Activated effector memory CD4-positive, alpha-beta T cell treated with anti-CD3 and anti-CD28 coated beads, Interleukin-2, amount 50 U/mL, for 16 hours (primary cell): ENCODE results near the gene ALG14.

Experiments
- DNase-seq: peaks from one replicate; pipeline ENCODE4 v3.0.0-alpha.2; 2020

The ALG14 gene

DNA sequence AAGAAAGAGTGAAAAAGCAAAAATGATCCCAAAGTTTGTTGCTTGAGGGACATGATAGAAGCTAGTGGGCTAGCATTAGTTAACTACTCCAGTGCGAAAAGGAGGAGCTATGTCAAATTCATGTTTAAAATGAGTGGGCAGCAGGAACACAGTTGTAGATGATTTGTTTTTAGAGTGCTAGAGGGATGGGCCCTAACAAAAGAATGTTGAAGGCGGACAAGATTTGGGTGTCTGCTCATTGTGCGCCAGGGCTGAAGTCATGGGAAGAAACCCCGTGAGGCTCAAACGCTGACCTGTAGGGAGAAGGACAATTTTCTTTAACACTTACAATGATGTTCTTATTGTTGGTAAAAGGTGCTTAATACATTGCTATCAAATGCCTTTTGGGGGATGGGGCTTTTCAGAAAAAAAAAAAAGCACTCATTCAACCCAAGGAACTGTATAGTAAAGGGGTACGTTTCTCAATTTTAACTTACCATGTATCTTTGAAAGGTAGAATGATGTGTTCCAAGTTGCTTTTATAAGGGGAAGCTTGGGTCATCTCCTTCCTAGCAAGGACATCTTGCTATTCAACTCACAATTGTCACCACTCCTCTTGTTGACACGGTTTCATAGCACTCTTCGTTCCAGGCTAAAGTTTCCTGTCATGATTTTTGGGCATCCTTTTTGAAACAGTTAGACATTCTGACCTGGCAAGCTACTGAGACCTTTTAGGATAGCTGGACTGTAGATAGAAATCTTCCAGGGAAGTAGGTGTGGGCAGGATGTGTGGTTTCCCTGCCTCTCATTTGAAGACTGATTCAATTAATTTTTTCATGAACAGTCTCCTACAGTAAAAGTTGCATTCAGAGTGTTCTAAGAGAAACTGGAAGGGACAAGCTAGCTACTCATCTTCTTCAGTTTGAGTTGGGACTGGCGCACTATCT lies 92.8 kb downstream of the ALG14 start:
- no peak for DNase-seq

DNA sequence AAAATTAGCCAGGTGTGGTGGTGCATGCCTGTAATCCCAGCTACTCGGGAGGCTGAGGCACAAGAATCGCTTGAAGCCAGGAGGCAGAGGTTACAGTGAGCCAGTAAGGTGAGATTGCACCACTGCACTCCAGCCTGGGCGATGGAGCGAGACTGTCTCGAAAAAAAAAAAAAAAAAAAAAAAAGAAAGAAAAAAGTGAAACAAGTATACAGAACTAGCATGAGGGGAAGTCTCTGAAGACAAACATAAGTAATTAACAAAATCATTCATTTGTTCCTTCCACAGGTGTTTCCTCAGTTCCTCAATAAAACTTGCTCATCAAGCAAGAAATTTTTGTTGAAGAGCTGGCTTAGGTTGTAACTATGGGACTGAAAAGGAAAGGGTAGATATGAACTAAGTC lies 93.6 kb downstream of the ALG14 start:
- DNase-seq, result no peak

DNA sequence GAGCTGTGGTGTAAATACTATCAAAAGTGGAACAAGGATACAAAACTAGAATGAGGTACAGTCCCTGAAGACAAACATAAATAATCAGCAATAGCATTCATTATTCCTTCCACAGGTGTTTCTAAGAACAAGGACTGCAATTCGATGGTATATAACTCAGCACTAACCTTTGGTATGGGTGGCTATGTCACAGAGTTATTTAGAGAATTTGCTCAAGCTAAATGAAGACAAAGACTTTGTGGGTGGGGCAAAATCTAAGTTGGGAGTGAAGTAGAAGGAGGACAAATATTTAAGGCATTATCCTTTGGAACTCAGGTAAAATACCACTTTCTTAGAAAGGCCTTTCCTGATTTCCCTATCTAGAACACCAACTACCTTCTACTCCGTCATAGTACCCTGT lies 94.3 kb downstream of the ALG14 start:
- DNase-seq, result no peak

DNA sequence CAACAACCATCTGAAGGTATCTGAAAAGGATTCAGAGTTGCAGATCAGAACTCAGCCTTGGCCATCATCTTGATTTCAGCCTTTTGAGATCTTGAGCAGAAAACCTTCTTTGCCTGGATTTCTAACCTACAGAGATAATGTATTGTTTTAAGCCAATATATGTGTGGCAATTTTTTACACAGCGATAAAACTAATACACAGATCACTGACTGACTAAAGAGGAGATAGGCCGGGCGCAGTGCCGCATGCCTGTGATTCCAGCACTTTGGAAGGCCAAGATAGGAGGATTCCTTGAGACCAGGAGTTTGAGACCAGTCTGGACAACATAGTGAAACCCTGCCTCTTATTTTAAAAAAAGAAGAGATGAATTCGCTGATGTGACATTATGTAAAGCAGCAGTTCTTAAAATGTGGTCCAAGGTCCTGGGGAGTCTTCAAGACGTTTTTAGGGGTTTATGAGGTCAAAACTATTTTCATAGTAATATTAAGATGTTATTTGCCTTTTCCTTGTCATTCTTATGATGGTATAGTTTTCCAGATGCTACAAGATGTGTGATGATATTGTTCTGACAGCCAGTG lies 95.7 kb downstream of the ALG14 start:
- DNase-seq, result no peak

DNA sequence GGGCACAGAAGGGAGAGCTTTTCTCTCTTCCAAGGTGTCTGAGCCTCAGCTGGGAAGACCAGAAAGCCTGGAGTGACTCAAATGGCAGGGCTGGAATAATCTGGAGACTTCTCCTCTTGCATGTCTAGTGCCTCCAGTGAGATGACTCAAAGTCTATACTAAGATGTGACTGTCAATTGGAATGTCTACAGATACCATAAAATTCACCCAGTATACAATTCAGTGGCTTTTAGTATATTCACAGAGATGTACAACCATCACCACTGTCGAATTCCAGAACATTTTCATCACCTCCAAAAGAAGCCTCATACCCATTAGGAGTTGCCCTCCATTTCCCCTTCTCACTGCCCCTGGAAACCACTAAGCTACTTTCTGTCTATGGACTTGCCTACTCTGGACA lies 97.9 kb downstream of the ALG14 start:
- no peak for DNase-seq

DNA sequence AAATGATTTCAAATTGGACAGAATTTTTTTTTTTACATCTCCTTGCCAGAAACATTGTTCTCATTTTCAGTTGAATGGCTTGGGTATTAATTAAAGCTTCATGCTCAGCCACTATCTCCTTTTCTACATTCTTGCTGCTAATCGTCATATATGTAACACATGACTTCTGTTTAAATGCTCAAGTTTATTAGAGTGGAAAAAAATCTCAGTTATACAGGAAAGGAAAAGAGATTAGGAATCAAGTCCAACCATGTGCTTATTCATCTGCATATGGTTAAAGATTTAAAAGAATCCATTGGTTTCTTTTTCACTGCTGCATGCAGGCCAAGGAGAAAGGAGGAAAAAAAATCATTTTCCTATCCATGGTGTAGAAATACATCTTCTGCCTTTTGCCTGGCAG lies 98.5 kb downstream of the ALG14 start:
- no peak for DNase-seq

DNA sequence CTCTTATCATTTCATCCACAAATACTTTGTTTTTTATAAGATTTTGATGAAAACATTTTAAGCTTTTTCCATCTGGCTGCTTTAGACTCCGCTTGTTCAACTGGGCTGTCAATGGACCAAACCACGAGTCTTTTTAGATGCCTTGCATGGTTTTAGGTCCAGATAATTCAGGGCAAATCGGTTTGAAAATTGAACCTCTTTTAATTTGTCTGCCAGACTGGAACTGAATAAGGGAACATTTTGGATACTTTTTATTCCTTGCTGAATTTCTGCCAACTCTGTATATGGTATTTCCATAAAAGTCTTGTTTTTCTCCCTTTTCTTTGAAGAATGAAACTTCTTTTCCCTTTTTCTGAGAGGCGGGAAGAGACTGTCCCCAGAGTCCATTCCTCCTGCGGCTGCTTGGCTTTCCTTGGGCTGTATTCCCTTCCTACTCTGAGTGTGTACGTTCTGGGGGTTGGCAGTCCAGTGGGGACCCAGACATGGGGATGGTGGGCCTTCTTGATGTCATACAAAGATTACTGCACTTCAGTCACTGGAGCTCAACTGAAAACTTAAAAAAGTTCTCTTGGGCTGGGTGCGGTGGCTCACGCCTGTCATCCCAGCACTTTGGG lies 99.3 kb downstream of the ALG14 start:
- DNase-seq, result no peak

DNA sequence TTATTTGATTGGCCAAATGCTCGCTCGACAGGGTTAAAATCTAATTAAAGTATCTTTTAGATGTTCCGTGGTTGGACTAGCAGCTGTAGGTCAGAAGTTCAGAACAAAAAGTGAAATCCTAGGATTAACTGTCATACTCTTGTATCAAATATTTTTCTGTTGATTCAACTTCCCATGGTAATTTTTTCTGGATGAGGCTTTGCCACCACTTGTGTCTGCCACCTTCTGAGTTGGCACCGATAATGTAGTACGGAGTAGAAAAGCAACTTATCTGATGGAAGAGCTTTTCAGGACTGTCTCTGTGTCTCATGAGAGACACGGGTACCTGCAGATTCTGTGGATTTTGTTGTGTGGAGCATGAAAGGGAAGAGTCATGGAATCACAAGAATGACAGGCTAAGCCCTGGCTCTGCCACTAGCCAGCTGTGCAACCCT lies 101.2 kb downstream of the ALG14 start:
- DNase-seq, result no peak

DNA sequence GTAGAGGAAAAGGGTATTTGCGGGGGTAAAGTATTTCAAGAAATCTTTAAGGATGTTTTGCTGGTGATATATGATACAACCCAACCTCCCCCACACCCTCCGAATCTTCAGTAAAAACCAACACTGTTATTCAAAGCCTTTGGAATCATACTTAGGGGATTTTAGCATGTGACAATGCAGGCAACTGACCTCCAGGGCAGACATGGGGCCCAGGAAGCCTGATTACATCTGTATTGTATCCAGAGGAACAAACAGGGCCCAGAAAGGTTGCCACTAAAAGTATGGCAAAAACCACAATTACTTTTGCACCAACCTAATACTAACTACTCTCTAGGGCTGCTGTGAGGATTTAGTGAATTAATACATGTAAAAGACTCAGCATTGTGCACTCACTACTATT lies 102.0 kb downstream of the ALG14 start:
- no peak for DNase-seq

DNA sequence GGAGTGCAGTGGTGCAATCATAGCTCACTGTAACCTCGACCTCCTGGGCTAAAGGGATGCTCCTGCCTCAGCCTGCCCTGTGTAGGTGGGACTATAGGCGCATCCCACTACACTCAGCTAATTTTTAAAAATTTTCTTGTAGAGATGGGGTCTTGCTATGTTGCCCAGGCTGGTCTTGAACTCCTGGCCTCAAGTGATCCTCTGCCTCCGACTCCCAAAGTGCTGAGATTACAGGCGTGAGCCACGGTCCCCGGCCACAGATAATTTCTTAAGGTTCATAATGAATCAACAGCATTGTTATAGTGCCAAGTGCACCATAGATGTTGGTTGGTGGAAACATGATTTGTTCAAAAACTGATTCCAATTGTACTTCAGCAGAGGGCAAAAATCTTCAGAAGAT lies 103.6 kb downstream of the ALG14 start:
- DNase-seq, result no peak

DNA sequence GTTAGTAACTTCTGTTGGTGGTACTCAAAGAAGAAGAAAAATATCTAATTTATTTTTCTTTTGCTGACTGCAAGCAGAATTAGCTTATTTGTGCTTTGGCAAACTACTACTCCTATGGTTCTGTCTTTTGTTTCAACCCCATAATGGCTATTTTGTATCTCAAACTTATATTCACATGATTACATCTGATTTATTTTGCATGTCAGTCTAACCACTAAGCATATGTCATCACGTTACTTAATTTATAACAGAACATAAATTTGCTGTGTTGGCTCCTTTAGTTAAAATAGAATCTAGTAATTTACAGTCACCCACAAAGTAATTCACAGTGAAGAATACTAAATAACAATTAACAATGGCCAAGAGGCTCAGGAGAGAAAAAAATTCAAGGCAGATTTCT lies 106.7 kb downstream of the ALG14 start:
- DNase-seq, result no peak

DNA sequence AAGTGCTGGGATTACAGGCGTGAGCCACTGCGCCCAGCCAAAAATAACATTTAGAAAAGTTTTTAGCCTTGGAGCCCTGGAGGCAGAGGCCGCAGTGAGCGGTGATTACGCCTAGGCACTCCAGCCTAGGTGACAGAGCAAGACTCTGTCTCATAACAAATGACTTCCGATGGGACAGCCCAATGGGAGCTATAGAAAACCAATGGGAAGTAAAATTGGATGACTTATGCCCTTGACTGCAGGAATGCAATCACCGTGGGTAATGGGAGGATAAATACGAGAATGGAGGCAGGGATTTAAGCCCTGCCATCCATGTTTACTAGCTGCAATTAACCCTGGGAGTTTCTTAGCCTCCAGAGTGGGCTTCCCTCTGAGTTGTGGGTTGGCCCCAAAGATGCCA lies 108.9 kb downstream of the ALG14 start:
- DNase-seq, result no peak

DNA sequence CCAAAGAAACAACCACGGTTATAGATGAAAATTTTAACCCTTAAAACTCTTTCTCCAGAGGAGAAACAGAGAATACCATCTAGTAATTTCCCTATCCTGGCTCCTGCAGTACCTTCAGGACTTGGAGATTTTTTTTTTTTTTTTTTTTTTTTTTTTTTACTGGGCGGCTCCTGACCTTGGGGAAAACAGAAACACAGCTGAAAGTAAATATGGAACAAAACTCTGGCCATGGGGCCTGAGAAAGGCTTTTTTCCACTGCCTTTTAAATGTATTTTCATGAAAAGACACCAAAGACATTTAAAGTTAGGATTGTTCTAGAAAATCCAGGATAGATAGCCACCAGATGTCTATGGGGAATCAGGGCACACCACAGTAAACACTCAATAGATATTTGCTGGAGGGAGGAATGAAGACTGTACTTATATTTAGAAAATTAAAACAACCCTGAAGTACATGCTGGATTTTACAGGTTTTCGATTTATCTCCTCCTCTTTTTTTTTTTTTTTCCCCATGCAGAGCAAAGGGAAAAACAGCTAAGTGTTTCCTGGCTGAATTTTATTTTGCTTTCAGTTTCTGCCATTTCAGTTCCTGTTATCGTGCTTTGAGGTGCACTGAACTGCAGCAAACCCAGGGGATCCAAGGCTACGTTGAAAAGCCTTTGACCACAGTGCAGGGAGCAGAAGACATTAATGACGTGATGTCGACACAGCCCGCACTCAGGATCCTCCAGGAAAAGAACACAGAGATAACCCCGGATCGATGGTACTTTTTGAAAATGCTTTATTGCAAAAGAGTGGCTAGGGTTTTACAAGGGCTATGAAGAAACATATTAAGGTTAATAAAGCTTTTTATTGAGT lies 110.1 kb downstream of the ALG14 start:
- DNase-seq, result peak; percentile 63

DNA sequence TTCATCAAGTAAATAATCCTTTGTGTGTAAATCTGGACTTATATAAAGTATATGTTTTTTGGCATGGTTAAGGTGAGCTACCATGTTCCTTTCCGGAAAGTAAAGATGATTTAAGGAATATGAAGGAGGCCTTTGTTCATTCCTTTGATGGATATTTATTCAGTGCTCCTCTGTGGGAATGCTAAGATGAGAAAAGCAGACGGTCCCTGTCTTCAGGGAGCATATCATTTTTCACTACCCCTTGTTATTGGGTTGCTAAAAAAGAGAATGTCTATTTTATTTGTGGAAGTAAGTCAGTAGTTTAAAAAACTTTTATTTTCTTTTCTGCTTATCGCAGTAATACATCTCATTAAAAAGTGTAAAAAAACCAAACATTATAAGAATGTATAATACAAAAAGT lies 110.8 kb downstream of the ALG14 start:
- no peak for DNase-seq

DNA sequence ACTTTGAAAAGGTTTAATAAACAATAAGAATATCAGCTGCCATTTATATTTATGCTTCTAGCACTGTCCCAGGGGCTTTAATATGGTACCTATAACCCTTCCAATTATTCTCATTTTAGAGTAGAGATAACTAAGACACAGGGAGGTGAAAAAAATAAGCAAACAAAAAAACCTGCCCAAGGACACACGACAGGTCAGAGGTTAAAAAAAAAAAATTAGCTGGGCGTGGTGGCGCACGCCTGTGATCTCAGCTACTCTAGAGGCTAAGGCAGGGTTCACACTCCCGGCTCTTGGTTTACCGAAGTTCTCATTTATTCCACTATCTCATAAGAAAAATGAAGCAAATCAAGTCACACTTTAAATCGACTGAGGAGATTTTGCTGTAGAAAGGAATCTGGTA lies 111.2 kb downstream of the ALG14 start:
- no peak for DNase-seq

DNA sequence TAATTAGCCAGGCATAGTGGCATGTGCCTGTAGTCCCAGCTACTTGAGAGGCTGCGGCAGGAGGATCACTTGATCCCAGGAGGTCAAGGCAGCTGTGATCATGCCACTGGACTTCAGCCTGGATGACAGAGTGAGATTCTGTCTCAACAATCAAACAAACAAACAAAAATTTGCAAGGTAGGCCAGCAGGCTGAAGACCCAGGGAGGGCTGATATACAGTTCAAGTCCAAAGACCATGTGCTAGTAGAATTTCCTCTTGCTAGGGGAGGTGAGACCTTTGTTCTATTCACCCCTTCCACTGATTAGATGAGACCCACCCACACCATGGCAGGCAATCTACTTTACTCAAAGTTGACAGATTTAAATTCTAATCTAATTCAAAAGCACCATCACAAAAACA lies 114.7 kb downstream of the ALG14 start:
- DNase-seq, result no peak

DNA sequence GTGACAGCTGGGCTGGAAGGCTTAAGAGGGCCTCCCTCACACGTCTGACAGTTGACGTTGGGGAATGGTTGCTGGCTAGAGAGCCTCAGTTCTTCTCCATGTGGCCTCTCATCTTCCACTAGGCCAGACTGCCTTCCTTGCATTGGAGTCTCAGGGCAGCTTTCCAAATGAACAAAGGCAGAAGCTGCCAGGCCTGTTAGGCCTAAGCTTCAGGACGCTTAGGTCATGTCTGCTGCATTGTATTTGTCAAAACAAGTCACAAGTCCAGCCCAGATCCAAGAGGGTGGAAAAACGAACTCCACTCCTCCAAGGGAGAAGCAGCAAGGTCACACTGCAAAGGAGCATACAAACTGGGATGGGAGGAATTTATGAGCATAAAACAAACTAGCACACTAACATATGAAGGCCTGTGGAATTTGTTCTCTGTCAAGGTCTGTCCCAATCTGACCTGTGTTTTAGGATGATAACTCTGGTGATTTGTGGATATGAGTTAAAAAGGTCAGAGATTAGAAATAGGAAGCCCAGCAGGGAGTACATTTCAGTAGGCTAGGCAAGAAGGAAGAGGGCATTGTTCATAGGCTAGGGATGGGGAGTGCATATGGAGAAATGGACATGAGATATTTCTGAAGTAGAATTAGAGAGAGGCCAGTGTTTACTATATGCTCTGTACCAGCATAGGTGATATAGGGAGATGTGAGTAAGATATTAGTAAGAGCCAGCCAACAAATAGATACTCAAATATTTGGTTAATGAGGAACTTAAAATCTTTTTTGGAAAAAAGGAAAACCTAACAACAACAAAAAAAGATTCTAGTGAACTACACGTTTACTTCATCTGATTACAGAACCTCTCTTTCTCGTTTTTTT lies 116.8 kb downstream of the ALG14 start:
- DNase-seq, result no peak

DNA sequence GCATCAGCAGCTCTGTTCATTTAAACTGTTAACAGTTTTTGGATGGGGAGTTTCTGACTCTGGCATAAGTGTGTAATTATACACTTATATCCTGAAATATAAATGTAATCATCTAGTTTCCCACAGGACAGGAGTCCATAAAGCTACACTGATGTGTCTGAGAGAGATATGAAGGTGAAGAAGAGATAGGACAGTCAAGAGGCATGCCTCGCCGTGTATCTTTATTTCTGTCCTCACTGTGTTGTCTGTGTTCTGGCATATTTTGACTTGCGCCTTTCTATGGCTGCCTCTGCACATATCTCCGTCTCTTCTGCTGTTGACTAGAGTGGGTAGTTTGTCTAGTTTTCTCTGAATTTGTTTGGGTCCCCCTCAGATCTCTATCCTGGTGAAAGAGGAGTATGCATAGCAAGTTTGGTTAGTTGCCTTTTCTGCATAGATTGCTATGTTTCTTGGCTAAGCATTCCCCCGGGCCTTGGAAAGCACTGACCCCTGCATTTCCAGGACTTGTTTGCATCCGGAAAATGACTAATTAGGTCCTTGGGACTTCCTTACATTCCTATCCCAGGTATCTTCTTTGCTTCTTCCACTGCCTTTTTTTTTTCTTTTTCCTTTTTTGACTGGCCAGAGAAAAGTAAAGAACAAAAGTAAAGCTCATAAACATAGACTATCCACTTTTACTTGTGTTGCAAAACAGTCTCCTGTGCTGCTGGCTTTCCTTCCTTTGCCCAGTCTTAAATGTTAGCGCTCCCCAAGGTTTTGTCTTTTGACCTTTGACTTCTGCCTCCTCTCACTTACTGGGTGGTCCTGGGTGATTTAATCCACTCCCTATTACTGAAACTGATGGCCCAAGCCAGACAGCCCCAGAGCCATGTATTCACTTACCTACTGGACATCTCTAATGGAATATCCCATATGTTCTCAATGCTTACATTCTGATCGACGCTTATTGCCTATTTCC lies 118.2 kb downstream of the ALG14 start:
- DNase-seq, result no peak

DNA sequence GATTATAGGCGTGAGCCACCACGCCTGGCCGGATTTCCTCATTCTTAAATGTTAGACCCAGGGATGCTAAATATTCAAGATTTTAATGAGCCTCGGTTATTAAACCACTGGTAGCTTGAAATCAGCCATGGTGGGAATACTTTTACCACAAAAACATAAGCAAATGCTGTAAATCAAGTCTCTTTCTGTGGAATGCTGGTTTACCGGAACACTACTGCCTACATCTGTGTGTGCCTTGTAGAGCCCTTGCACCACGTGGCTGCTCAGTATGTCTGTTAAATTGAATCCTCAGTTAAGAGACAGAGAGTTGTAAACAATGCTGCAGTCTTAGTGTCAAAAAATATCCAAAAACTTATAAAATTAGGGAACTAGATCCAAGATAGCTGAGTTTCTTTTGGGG lies 119.0 kb downstream of the ALG14 start:
- DNase-seq, result no peak

DNA sequence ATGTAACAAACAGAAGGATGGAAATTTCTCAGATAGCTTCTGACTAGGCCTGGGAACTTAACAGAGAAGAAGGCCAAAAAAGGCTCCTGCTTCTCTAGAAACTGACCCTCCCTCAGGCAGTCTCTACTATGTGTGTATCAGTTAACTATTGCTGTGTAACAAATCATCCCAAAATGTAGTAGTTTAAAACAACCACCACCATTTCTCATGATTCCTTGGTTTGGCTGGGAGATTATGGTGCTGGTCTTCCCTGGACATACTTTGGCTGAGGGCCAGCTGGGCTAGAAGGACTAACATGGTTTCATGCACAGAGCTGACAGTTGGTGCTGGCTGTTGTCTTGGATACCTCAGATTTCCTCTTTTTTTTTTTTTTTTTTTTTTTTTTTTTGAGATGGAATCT lies 119.6 kb downstream of the ALG14 start:
- DNase-seq, result no peak

DNA sequence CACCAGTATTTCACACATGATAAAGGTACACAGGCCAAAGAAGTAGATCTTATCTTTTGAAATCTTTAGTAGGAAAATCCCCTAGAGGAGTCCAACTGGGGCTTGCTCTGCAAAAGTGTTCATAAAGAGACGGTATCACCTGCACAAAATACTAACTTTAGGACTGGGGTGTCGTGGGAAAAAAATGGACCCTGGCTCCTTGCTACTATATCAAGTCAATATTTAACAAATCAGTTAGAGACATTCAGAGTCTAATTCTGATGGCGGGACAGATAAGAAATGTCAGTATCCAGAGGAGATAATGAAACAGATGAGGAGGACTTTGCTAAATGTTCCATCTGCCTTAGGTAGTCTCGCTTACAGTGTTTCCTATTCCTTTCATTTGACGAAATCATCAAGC lies 120.2 kb downstream of the ALG14 start:
- DNase-seq, result no peak
